HG02943 (cell line): ENCODE measurements around the gene PPP2R3B.

ENCODE experiments used
- ATAC-seq: cut with Tn5 transposase; IDR thresholded peaks from one replicate; pipeline ENCODE4 v1.9.1; 2021; ENCODE audit warnings: mild to moderate bottlenecking, low read depth, moderate library complexity; ENCODE audit not compliant: unreplicated experiment

The PPP2R3B gene

GRCh38 chrX:371907-372306 lies 14.8 kb downstream of the PPP2R3B start:
- ATAC-seq = no peak

DNA sequence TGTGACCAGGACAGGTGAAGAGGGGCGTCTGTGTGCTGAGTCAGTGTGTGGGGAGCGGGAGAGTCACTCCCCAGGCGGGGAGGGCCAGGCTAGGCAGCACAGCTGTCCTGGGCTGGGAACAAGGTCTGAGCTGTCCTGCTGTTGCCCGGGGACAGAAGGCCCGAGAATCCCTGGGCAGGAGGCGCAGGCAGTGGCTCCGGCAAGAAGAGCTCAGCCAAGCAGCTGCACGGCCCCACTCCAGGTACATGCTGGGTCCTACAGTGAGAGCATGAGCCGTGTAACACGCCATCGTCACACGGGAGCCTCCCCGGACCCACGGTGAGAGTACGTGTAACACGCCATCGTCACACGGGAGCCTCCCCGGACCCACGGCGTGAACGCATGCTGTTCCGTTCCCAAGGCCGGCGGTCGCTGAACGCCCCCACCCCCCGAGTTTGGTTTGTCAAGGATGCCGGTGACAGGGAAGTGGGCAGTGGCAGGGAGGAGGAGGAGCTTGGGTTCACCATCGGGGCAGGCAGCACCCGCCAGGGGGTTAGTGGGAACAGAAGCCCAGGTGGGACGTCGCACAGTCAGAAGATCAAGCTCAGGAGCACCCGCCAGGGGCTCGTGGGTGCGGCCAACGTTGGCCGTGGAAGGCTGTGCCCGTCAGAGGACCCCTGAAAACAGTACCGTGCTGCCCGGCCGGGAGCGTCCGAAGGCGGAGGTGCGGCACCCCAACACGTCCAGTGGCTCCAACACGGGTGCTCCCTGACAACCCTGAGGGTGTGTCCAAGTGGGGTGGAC lies 15.6 kb downstream of the PPP2R3B start:
- ATAC-seq = no peak

- no peak for ATAC-seq
These were observed 16.3 kb downstream of the PPP2R3B start for GRCh38 chrX:370244-370962.

DNA sequence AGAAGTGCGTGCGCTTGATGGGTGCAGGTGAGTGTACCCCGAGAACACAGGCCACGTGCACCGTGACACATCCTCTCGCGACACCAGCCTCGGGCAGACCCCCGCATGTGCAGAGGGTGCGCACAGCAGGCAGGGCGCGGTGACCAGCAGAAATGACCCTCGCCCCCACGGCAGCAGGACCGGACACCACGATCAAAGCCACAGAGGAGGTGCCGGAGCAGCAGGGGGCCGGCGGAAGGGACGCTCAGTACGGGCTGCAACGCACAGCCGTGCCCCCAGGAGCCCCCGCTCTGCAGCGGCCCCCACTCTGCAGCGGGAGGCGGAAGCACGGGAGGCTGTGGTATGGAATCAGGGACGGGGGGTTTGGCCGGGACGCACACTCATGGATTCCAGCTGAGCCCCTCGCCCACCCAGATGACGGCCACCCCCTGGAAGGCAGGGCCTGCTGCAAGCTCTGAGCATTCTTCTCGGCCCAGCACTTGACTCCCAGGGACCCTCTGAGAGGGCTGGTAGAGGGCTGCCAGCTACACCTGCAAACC lies 17.1 kb downstream of the PPP2R3B start:
- ATAC-seq = no peak

DNA sequence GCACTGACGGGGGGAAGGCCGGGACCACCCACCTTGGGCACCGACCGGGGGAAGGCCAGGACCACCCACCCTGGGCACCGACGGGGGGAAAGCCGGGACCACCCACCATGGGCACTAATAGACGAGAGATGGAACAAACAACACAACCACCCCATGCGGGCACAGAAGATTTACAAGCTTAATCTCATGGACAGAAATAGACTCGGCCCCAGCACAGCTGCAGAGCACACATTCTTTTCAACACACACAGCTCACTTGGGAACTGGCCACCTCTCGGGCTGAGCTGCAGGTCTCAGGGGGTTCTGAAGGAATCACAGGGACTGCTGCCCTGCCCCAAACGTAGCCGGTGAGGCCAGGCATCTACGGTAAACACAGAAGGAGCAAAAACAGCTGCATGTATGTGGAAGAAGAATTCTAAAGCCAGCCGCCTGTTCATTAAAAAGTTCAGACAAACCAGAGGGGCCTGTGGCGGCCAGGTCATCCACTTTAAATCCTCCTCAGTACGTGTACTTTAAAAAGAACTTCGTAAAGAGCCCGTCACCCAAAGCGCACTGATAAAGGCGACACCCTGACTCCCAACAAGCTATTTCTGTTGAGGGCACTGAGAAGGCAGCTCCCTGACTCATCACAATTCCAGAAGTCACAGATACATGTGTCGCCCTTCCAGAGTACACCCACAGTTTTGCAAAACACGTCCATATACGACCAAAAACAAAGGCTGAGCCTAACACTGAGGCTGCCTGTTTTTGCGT lies 17.7 kb downstream of the PPP2R3B start:
- ATAC-seq = no peak

DNA sequence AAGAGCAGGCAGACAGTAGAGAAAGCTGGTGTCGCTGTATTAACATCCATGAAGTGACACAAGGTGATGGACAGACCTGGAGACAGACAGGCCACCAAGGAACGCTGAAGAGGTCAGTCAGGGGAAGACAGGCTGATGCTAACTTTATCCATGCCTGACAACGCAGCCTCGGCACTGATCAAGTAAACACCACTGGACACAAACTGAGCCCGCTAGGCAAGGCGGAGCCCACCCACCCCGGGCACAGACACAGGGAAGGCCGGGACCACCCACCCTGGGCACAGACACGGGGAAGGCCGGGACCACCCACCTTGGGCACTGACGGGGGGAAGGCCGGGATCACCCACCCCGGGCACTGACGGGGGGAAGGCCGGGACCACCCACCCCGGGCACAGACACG lies 18.8 kb downstream of the PPP2R3B start:
- no peak for ATAC-seq

GRCh38 chrX:367349-367748 lies 19.4 kb downstream of the PPP2R3B start:
- no peak for ATAC-seq

- no peak for ATAC-seq
These were observed 22.9 kb downstream of the PPP2R3B start for GRCh38 chrX:363621-364375.

- ATAC-seq = no peak
These were observed 23.6 kb downstream of the PPP2R3B start for GRCh38 chrX:362937-363620.

- no peak for ATAC-seq
These were observed 24.4 kb downstream of the PPP2R3B start for GRCh38 chrX:362351-362750.

DNA sequence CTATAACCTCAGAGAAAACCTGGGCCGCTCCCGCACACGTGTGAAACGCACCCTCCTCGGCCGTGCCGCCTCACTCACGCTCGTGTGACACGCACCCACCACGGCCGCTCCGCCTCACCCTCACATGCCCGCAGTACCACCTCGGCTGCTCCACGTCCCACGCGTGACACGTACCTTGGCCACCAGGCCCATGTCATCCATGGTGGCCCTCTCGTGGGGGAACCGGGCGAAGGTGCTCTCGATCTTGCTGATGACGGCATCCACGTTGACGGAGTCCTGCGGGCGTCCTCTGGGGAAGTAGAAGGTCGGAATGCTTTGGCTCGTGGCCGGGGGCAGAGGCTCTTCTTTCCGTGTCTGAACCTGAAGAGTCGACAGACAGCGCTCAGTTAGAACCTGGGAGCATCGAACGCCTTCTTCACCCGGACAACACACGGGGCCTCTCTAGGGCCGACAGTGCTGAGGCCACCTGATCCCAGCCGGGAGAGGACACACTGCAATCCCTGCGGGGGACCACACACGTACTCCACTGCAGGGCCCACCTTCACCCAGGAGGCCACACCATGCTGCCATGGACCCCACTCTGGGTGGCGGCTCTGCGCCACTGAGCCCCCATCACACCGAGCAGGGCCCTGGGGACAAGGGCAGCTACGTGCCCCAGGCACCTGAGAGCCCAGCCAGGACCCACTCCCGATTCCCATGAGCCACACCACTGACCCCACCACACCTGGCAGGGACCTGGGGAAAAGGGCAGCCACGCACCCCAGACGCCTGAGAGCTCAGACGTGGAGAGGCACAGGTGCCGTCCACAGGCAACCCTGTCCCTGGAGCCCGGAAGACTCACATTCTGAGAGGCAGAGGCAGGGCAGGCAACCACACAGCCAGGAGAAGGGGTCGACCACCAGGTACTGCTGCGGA lies 25.2 kb downstream of the PPP2R3B start:
- no peak for ATAC-seq

- ATAC-seq = no peak
These were observed 26.1 kb downstream of the PPP2R3B start for GRCh38 chrX:360496-361150.

DNA sequence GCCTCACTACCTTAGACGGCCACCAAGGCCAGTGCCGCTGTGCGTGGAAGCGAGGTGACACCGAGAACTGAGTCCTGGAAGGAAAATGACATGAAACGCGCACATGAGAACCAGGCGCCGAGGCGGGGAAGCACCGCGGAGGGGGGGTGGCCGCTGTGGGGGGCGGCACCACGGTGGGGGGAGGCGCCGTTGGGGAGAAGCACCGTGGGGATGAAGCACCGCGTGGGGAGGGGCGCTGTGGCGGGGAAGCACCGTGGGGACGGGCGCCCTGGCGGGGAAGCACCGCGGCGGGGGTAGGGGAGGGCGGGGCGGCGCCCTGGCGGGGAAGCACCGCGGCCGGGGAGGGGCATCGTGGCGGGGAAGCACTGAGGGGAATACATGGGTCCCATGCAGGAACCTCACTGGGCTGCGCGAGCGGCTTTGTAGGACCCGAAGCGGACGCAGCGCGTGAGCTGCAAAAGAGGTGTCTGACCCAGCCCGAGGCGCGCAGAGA lies 28.0 kb downstream of the PPP2R3B start:
- ATAC-seq = no peak

DNA sequence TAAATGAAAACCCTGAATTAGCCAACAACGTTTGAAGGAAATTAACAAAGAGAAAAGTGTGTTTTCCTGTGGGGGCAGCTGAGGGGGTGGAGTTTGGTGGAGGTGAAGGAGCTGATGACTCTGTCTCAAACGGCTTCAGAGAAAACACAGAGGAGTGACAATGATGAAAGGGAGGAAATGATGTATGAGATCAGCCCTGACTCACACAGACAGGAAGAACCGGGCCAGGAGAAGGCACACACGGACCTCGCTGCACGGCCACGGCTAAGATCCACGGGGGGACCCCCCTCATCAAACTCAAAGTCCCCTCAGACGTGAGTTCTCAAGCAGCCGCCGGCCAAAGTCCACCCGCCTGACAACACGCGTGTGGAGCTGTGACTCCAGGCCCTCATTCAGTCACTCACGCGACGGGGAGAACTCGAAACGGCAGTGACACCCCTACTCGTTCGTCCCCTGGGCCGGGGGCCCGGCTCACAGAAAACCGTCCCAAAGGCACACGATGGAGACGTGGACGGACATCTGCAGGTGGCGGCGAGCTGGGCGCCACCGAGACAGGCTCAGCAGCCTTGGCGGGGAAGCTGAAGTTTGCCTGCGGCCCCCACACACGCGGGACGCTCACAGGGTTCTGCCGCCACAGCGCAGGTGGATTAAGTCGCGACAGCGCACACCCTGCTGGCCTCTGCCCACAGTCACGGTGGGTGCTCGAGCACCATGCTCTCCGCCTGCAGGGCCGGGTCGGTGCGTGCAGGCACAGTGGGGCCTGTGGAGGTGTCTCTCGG lies 28.8 kb downstream of the PPP2R3B start:
- ATAC-seq = no peak

GRCh38 chrX:357035-357692 lies 29.5 kb downstream of the PPP2R3B start:
- ATAC-seq = no peak

GRCh38 chrX:356385-357034 lies 30.2 kb downstream of the PPP2R3B start:
- ATAC-seq = no peak
